K562 (cell line): ENCODE data around the gene CCDC127. TPM values are rescaled to one million over a fixed set of nuclear protein-coding genes. Genes with fewer than 3 reads are reported as not detected.
A peak's percentile ranks its signal among the peaks of the same experiment; 100 is the strongest.

Source experiments
- ATAC-seq: fragments of 200-7000 bp; cut with Tn5 transposase; 3 replicates; pipeline ENCODE4 v1.9.1; 2020; ENCODE audit warnings: moderate library complexity
- BruUV-seq: library from RNA; stranded (reverse); fragments of 400-500 nt; replicated peaks from 2 replicates; lab custom pipeline; 2021; lab: Mats Ljungman, UMichigan
- CTCF ChIA-PET: fragments of 300-600 bp; formaldehyde crosslinking; extraction: SDS; loops from one replicate; lab custom pipeline; 2021; ENCODE audit warnings: low intra/inter-chr PET ratio; lab: Yijun Ruan, JAX
- POLR2A ChIA-PET: fragments of 300-600, 350-650 bp; sonication (Branson Sonifier 250); formaldehyde crosslinking; extraction: SDS; loops from one replicate; lab custom pipeline; 2021; ENCODE audit warnings: antibody characterized with exemption, inconsistent platforms; lab: Yijun Ruan, JAX
- DNase-seq, 4 experiments: peaks; one replicate each; pipeline versions ENCODE4 v3.0.0 to v3.0.0-alpha.2; 2011 to 2018; ENCODE audit warnings: low spot score in 3 of 4, mixed read lengths in 3 of 4; ENCODE audit errors: extremely low read depth in 1 of 4
- FAIRE-seq: peaks from 2 replicates; lab custom pipeline; 2011; peaks lifted over from hg19 to GRCh38; lab: Jason Lieb, UNC
- H2AFZ ChIP-seq: 2 replicates; pipeline ENCODE4 v1.6.0; 2011; ENCODE audit warnings: low read depth, low read length, control low read depth, inconsistent platforms
- H3K27ac ChIP-seq: fragments of 200-600 bp; 3 replicates; pipeline ENCODE4 v1.8.0; 2011; ENCODE audit warnings: low read depth, mild to moderate bottlenecking, control low read depth, inconsistent platforms, low read length, moderate library complexity, mixed read lengths; ENCODE audit errors: extremely low read depth
- H3K27me3 ChIP-seq, 2 experiments: fragments of 300-600 bp in 1 of 2; 2 replicates in 1 of 2; 3 replicates in 1 of 2; pipeline versions ENCODE4 v1.6.0 to v1.8.0; 2011; ENCODE audit warnings: inconsistent platforms in 2 of 2, low read length in 2 of 2, mild to moderate bottlenecking in 1 of 2, mixed read lengths in 1 of 2, moderate library complexity in 1 of 2; ENCODE audit not compliant: control insufficient read depth in 2 of 2, insufficient read depth in 2 of 2
- H3K36me3 ChIP-seq: fragments of 300-600 bp; 3 replicates; pipeline ENCODE4 v1.8.0; 2011; ENCODE audit warnings: mild to moderate bottlenecking, low read length, inconsistent platforms; ENCODE audit not compliant: control insufficient read depth, insufficient read depth
- H3K4me1 ChIP-seq, 2 experiments: fragments of 200-600 bp in 1 of 2; replicated peaks in 1 of 2; 2 replicates in 1 of 2; 3 replicates in 1 of 2; pipeline versions ENCODE4 v1.5.1 to v1.8.0; 2011; ENCODE audit warnings: inconsistent platforms in 2 of 2, low read length in 2 of 2, mild to moderate bottlenecking in 1 of 2, mixed read lengths in 1 of 2, moderate library complexity in 1 of 2; ENCODE audit not compliant: control insufficient read depth in 2 of 2, insufficient read depth in 2 of 2
- H3K4me2 ChIP-seq: 2 replicates; pipeline ENCODE4 v1.6.1; 2011; ENCODE audit warnings: low read length, control low read depth, inconsistent platforms, mixed read lengths; ENCODE audit not compliant: insufficient read depth
- H3K4me3 ChIP-seq: fragments of 200-600 bp; sonication (generic), shearing (Covaris generic); 2 replicates; pipeline ENCODE4 v1.5.1; 2016; ENCODE audit warnings: control low read depth, inconsistent platforms
- H3K79me2 ChIP-seq: fragments of 200-600 bp; 3 replicates; pipeline ENCODE4 v1.8.0; 2011; ENCODE audit warnings: low read length, inconsistent platforms; ENCODE audit not compliant: control insufficient read depth, insufficient read depth
- H3K9ac ChIP-seq, 2 experiments: 2 replicates each; pipeline versions ENCODE4 v1.6.0 to v1.6.1; 2011; ENCODE audit warnings: low read depth in 2 of 2, low read length in 2 of 2, control low read depth in 1 of 2, inconsistent platforms in 1 of 2, mild to moderate bottlenecking in 1 of 2, mixed read lengths in 1 of 2; ENCODE audit not compliant: insufficient read depth in 1 of 2
- H3K9me1 ChIP-seq: one replicate; pipeline ENCODE4 v1.6.0; 2011; ENCODE audit warnings: inconsistent platforms, mild to moderate bottlenecking, low read length, moderate library complexity; ENCODE audit not compliant: control insufficient read depth, insufficient read depth
- H3K9me3 ChIP-seq: replicated peaks from 2 replicates; pipeline ENCODE4 v1.5.1; 2011; ENCODE audit warnings: low read depth, low read length, inconsistent platforms; ENCODE audit not compliant: control insufficient read depth, insufficient read depth
- H4K20me1 ChIP-seq: replicated peaks from 2 replicates; pipeline ENCODE4 v1.6.1; 2011; ENCODE audit warnings: low read length, inconsistent platforms, mixed read lengths; ENCODE audit not compliant: control insufficient read depth, insufficient read depth
- ARID3A ChIP-seq: IDR thresholded peaks from 2 replicates; pipeline ENCODE4 v1.6.1; 2012; ENCODE audit warnings: low read depth, low read length, improper control_type of control experiment, borderline replicate concordance
- ATF2 ChIP-seq: sonication (generic); formaldehyde crosslinking; IDR thresholded peaks from 2 replicates; pipeline ENCODE4 v1.8.1; 2022; ENCODE audit warnings: missing genetic modification reagents
- CGGBP1 ChIP-seq: fragments of 250-450 bp; sonication (Bioruptor Pico); IDR thresholded peaks from 2 replicates; pipeline ENCODE4 v1.9.0; 2021; ENCODE audit warnings: mild to moderate bottlenecking
- CREB5 ChIP-seq: fragments of 250-450 bp; sonication (Bioruptor Pico); IDR thresholded peaks from 2 replicates; pipeline ENCODE4 v1.5.0; 2020; ENCODE audit warnings: mild to moderate bottlenecking
- DNMT1 ChIP-seq: fragments of 450-650 bp; IDR thresholded peaks from 2 replicates; pipeline ENCODE4 v1.6.1; 2016; ENCODE audit warnings: antibody characterized with exemption, mild to moderate bottlenecking
- EHMT2 ChIP-seq: fragments of 450-650 bp; IDR thresholded peaks from 2 replicates; pipeline ENCODE4 v1.6.1; 2018; ENCODE audit warnings: antibody characterized with exemption
- ELK3 ChIP-seq: fragments of 450-650 bp; formaldehyde crosslinking; IDR thresholded peaks from 2 replicates; pipeline ENCODE4 v1.4.0; 2020; ENCODE audit warnings: mild to moderate bottlenecking
- GTF2E2 ChIP-seq: fragments of 200-800 bp; sonication (Bioruptor generic); IDR thresholded peaks from 2 replicates; pipeline ENCODE4 v1.6.1; 2016; ENCODE audit warnings: missing genetic modification characterization, missing compliant biosample characterization
- MEF2D ChIP-seq: conservative IDR thresholded peaks from 2 replicates; pipeline ENCODE4 v1.6.1; 2016; ENCODE audit warnings: low read depth, missing genetic modification characterization, missing compliant biosample characterization
- PHF8 ChIP-seq: fragments of 200-600 bp; sonication (generic); IDR thresholded peaks from 2 replicates; pipeline ENCODE4 v1.6.1; 2012; ENCODE audit warnings: mixed run types, mild to moderate bottlenecking, inconsistent platforms, low read length, moderate library complexity, borderline replicate concordance
- POU5F1 ChIP-seq: fragments of 150-350 bp; IDR thresholded peaks from 2 replicates; pipeline ENCODE4 v1.6.1; 2014; ENCODE audit warnings: borderline replicate concordance, low read length, low read depth, mild to moderate bottlenecking; ENCODE audit not compliant: partially characterized antibody
- STAT5B ChIP-seq: fragments of 250-450 bp; sonication (Bioruptor Pico); IDR thresholded peaks from 2 replicates; pipeline ENCODE4 v1.8.0; 2021; ENCODE audit warnings: mild to moderate bottlenecking, inconsistent platforms
- ZBTB26 ChIP-seq: fragments of 450-650 bp; formaldehyde crosslinking; IDR thresholded peaks from 2 replicates; pipeline ENCODE4 v1.4.0; 2022; ENCODE audit warnings: missing genetic modification characterization
- ZNF316 ChIP-seq: fragments of 450-650 bp; IDR thresholded peaks from 2 replicates; pipeline ENCODE4 v1.6.1; 2016
- ZNF354B ChIP-seq: fragments of 250-450 bp; sonication (Bioruptor Pico); IDR thresholded peaks from 2 replicates; pipeline ENCODE4 v1.4.0; 2020
- ZNF408 ChIP-seq: fragments of 250-450 bp; sonication (Bioruptor Pico); IDR thresholded peaks from 2 replicates; pipeline ENCODE4 v1.4.0; 2020; ENCODE audit warnings: low read depth, mild to moderate bottlenecking, moderate library complexity
- WGBS: fragments of 100-300 bp; shearing (Covaris generic); methylation state at CpG from one replicate; pipeline ENCODE4 v1.1.6; 2016; ENCODE audit warnings: low coverage, mixed read lengths; ENCODE audit not compliant: insufficient coverage; ENCODE audit errors: missing lambda C conversion rate; 5-methylcytosine and 5-hydroxymethylcytosine counted together
- in situ Hi-C: fragments of 300-500 bp; cut with MboI; formaldehyde crosslinking; loops from 4 replicates; pipeline ENCODE4 v1.15.0; 2018; ENCODE audit warnings: inconsistent platforms, mixed read lengths
- intact Hi-C: fragments of 100-400 bp; cut with micrococcal nuclease; formaldehyde crosslinking; loops from 2 replicates; pipeline ENCODE4 v1.14.2; 2022
- polyA plus RNA-seq, 8 experiments: library from polyadenylated mRNA; depleted of rRNA in 4 of 8; stranded (reverse) in 5 of 8; unstranded in 3 of 8; fragments of >200 nt; fragmentation: Nextera tagmentation in 2 of 8; fragmentation: Illumina TruSeq in 1 of 8; extraction: Ambion mirVana in 2 of 8; extraction: Trizol in 1 of 8; gene quantifications; 2 replicates each; pipeline versions ENCODE4 v1.2.1 to v1.2.3, GENCODE V29; 2011 to 2014; ENCODE audit warnings: inconsistent platforms in 1 of 8, missing spikeins in 1 of 8
- total RNA-seq, 7 experiments: library from RNA; depleted of rRNA in 6 of 7; stranded (reverse); fragments of >200 nt in 6 of 7; fragmentation: Illumina TruSeq in 2 of 7; extraction: Trizol in 2 of 7; gene quantifications; 2 replicates each; pipeline versions ENCODE4 v1.2.1 to v1.2.3, GENCODE V29; 2011 to 2021; ENCODE audit warnings: low replicate concordance in 1 of 7

The CCDC127 gene
- total and polyA plus RNA-seq, 9 of the 15 experiments (the other 6 are each of a cell fraction or from before 2014, with no cell fraction given): 2.7 to 4.5 (median 4.1) TPM

- no peaks in the 10 kb centered on the region for H3K79me2 ChIP-seq
- H3K4me3 ChIP-seq: no peak overlapping the region
- intact Hi-C loops (no loop called here), in situ Hi-C loops (no loop called here)
- no peaks in the 10 kb centered on the region for H3K9me3 ChIP-seq
- no peak overlapping the region for H3K9ac ChIP-seq
- ChIA-PET POLR2A (interaction anchor here (0.8 to 1.0 kb wide), 2 partner anchors 9 to 10 kb away, joined by 3 to 4 read pairs; no protein-coding TSS in a partner anchor), CTCF (no interaction called here)
- no peaks in the 10 kb centered on the region; the same call in 1 of the 2 replicates for H4K20me1 ChIP-seq
- no peak overlapping the region for H3K27ac ChIP-seq
- DNase-seq (no peak), ATAC-seq (0 out of 3 replicates have a peak, but pooled peaks have one; percentile 5), FAIRE-seq (no peak)
- H2AFZ ChIP-seq: no peak overlapping the region
- 61% methylated on average over 9 of the region's 12 CpGs for WGBS
- H3K9me1 ChIP-seq: no peaks in the 10 kb centered on the region
- BruUV-seq: no TSS peak
- H3K27me3 ChIP-seq: peaks cover 5 to 18% of the 10 kb centered on the region in 2 experiments; a peak in 4 of 5 replicates
- no peak overlapping the region for H3K4me2 ChIP-seq
- peaks cover 2 to 34% of the 10 kb centered on the region in 2 experiments; a peak in 3 of 5 replicates for H3K4me1 ChIP-seq
- no peaks in the 10 kb centered on the region for H3K36me3 ChIP-seq
- TF ChIP-seq ZNF408 (CRISPR knock-in tag): no peak
- no peak for TF ChIP-seq PHF8
- no peak for TF ChIP-seq DNMT1
- no peak for TF ChIP-seq ARID3A
- no peak for TF ChIP-seq CGGBP1
- TF ChIP-seq ZNF354B (CRISPR knock-in tag): no peak
- TF ChIP-seq POU5F1: no peak
- TF ChIP-seq STAT5B (CRISPR knock-in tag): no peak
- no peak for TF ChIP-seq MEF2D (tag)
- TF ChIP-seq EHMT2: no peak
- no peak for TF ChIP-seq ATF2 (CRISPR knock-in tag)
- TF ChIP-seq ZNF316: no peak
- no peak for TF ChIP-seq ZBTB26 (CRISPR knock-in tag)
- no peak for TF ChIP-seq GTF2E2 (tag)
- no peak for TF ChIP-seq CREB5 (CRISPR knock-in tag)
- TF ChIP-seq ELK3: no peak
These were observed 20.0 kb downstream of the CCDC127 start for GRCh38 chr5:197892-198489.
